Retinal pigment epithelial cell (primary cell): Measurements from ENCODE around the gene ABCC6.
"Not testable (repeated sequence)": the region's sequence is repeated elsewhere in the genome, so short reads cannot be mapped to it uniquely, and the experiment has no call there.

ENCODE experiments used
- DNase-seq: peaks from one replicate; pipeline ENCODE4 v3.0.0-alpha.2; 2010; ENCODE audit warnings: low read depth
- H3K4me3 ChIP-seq: 2 replicates; pipeline ENCODE4 v1.5.1; 2011; ENCODE audit warnings: mild to moderate bottlenecking, low read length, control low read depth, moderate library complexity
- TF ChIP-seq, protein P1 (sequence below): conservative IDR thresholded peaks from 2 replicates; pipeline ENCODE4 v1.5.1; 2011; ENCODE audit warnings: low read depth, low read length, control low read depth, inconsistent platforms

Gene ABCC6

DNA sequence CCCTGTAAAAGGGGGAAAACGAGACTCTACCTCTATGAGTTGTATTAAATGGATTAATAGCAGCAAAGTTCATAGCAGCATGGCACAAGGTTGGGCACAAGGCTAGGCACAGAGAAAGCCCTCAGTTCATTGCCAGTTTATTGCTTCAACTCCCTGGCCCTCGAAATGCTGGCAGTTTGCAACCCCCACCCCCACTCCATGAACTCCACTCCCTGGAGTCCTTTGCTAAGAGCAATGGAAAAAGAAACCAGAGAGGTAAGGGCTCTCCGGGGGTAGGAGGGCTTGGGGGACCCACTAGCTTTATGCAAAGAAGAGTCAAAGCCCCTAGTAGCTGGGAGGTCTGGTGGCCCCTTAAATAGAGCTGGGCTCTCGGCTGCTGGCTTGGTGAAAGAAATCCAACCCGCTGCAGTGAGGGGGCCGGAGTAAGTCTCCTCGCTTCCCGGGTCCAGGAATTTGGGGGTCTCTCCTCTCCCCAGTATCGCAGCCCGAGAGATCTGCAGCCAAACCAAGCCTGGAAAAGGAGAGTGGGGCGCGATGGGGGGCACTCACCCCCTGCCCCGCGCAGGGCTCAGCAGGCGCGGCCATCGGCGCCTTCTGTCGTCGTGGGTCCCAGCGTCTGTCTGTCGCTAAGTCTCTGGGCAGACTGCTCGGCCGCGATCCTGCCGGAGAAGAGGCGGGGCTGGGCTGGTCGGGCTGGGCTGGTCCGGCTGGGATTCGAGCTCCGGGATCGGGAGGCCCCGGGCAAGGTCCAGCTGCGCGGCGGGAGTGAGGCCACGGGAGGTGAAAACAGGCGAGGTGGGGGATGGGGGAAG, at the start of gene ABCC6:
Gene ABCC6, minus strand, starts transcription at position 645 of the 812 bp plus-strand sequence. Its CDS starts 60 bp downstream, at position 585.
- not testable (repeated sequence) for DNase-seq
- H3K4me3 ChIP-seq = peak within 1 kb of the TSS; percentile 39

DNA sequence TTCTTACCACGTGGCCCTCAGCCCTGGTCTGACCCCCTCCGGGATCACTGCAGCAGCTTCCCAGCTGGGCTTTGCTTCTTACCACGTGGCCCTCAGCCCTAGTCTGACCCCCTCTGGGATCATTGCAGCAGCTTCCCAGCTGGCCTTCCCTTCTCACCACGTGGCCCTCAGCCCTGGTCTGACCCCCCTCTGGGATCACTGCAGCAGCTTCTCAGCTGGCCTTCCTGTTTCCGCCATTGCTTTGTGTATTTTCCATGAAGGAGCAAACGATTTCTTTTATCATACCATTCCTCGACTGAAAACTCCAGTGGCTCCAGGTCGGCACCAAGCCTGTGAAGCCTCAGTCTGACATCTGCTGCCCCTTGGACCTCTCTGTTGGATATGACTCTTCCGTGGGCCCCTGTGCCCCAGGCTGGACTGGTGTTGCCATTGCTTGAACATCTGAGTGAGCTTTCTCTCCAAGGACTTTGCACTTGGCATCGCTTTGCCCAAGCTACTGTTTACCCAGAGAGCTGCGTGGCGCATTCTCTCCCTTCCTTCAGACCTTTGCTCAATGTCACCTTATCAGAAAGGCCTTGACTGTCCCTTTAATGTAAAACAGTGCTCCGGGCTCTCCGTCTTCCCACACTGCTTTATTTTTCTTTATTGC, 49.4 kb upstream of the ABCC6 start:
- DNase-seq, H3K4me3 ChIP-seq: not testable (repeated sequence)

DNA sequence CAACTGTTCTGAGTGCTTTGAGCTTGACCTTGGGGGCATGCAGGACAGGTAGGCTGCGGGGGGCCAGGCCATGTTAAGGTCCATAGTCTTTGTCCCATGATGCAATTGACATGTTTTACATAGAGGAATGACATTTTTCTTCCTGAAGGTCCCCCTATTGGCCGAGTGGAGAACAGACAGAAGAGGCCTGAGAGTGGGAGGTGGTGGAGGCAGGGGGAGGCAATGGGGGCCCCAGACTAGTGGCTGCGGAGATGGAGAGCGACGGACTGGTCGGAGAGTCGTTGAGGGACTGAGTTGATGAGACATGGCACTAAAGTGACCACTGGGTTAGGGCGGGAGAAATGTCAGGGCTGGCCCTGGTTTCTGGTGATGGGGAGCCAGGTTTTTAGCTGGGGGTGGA, 48.4 kb upstream of the ABCC6 start:
- H3K4me3 ChIP-seq, DNase-seq: not testable (repeated sequence)

DNA sequence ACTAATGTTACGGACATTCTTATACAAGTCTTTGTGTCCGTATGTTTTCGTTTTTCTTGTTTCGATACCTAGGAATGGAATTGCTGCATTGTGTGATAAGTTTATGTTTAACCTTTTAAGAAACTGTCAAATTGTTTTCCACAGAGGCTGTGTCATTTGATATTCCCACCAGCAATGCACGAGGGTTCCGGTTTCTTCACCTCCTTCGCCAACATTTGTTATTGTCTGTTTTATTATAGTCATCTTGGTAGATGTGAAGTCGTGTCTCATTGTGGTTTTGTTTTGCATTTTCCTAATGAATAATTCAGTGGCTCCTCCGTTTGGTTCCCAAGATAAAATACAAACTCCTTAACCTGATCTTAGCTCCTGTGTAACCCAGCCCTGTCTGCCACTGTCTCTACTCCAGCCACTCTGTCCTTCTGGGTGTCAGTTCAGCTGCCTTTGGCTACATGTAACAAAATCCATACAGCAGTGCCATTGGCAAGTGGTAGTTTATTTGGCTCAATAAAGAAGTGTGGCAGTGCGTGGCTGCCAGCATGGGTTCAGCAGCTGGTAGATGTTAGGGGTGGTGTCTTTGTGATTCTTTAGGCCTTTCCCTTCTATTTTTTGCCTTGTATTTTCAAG, 45.0 kb upstream of the ABCC6 start:
- H3K4me3 ChIP-seq, DNase-seq: not testable (repeated sequence)

DNA sequence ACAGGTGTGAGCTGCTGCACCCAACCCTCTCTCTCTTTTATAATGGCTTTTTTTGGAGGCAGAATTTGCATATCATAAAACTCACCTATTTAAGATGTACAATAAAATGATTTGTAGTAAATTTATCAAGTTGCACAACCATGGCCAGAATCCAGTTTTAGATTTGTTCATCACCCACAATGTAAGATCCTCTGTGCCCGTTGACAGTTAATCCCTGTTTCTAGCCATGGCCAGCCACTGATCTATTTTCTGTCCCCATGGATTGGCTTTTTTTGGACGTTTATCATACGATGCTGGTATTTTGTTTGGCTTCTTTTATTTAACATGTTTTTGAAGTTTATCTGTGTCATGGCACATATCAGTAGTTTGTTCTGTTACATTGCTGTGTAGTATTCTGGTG, 44.4 kb upstream of the ABCC6 start:
- not testable (repeated sequence) for DNase-seq

DNA sequence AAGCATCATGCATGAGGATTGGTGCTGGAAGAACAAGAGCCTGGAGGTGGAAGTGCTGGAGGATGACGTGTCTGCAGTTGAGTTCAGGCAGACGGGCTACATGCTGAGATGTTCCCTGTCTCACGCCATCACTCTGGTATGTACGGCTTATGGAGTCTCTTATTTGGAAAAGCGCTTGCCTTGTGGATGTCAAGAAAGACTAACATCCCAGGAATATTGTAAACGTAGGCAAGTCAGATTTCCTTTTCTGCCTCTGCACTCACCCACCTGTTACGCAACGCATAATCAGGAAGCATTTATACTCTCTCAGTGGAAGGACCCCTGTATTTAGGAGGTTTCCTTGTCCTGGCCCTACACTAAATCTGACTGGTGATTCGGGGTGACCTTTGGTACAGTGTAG, 41.8 kb upstream of the ABCC6 start:
- not testable (repeated sequence) for DNase-seq, H3K4me3 ChIP-seq

More for the DNA sequence above, 44.4 kb upstream of the ABCC6 start:
- not testable (repeated sequence) for H3K4me3 ChIP-seq

DNA sequence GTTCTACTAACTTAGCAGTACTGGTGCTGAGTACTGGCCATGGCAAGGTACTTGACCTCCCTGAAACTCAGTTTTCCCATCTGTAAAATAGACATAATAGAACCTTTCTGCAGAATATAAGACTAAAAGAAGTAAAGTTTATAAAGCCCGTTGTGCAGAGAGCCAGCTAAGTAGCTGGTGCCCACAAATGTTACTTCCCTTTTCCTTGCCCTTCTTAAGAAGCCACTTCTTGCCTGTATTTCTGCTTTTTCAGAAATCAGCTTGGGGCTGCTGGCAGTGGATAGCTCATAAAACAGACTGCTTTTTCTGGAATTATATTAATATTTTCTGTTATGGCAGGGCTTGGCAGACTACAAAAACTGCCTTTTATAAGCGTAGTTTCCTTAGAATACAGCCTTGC, 40.7 kb upstream of the ABCC6 start:
- DNase-seq, H3K4me3 ChIP-seq: not testable (repeated sequence)

DNA sequence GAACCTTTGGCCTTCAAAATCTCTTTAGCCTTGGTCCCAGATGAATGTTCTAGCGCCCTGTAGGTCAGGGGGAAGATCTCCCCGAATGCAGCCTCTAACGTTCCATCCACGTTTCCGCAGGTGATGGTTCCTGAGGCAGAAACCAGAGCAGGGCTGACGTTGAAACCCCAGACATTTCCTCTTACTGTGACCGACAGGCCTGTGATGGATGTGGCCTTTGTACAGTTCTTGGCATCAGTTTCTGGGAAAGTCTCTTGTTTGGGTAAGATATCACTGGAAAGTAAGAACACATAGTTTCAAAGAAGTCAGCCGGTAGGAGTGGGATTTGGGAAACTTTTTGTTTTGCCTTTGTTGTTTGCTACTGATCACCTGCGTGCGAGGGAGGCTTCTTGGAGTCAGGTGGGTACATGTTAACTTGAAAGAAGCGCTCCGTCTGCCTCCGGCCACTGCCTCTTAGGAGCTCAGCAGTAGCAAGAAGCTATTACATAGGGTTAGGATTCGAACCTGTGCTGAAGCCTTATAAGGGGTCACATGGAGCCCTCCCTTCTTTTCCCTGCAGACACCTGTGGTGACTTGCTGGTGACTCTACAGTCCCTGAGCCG, 39.8 kb upstream of the ABCC6 start:
- H3K4me3 ChIP-seq, DNase-seq: not testable (repeated sequence)

DNA sequence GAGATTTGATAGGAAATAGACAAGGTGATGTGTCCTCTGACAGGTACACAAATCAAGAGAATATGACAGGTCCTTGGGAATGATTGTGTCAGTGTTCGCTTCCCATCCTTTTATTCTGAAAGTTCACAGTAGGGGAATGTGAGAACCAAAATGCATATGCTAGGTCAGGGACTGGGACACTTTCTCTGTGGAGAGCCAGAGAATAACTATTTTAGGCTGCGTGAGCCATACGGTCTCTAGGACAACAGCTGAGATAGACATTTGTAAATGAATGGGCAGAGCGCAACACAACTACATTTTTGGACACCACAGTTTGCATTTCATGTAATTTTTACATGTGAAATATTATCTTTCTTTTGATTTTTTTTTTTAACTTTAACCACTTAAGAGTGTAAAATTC, 36.7 kb upstream of the ABCC6 start:
- DNase-seq, H3K4me3 ChIP-seq: not testable (repeated sequence)

DNA sequence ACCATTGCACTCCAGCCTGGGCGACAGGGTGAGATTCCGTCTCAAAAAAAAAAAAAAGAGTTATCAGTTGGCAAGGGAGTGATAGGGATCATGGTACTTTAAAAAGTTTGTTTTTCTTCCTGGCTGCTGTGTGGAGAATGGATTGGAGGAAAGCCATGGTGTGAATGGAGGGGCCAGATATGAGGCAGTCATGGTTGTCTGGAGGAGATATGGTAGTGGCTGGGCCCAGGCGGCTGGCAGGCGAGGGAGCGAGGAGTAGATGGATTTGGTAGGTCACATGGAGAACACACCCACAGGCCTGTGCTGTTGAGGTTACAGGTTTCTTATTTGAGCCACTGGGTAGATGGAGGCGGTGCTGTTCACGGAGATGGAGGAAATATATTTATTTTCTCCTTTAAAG, 35.5 kb upstream of the ABCC6 start:
- DNase-seq, H3K4me3 ChIP-seq: not testable (repeated sequence)

DNA sequence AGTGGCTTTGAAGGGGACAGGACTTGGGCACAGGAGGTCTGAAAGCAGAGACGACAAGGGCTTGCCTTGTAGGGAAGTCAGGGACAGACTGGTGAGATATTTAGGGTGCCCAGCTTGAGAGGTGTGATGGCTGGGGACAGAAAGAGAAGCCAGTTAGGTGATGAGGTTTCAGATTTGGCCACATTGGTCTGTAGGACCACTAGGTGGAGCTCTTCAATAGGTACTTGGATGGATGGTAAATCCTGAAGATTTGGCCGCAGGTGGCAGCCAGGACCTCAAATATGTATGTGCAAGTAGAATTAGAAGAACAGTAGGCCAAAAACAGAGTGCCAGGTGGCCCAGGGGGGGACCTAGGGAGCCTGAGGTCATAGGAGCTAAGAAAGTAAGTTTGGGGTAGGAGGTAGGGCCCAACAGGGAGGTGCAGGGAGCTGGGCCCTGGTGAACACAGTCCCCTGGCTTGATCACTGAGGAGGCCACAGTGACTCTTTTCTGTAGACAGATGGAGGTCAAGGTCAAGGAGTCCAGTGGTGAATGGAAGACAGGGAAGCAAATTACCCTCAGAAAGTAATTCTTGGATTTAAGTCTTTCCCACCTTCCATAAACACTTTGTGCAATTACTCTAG, 34.1 kb upstream of the ABCC6 start:
- TF ChIP-seq, protein P1, sequence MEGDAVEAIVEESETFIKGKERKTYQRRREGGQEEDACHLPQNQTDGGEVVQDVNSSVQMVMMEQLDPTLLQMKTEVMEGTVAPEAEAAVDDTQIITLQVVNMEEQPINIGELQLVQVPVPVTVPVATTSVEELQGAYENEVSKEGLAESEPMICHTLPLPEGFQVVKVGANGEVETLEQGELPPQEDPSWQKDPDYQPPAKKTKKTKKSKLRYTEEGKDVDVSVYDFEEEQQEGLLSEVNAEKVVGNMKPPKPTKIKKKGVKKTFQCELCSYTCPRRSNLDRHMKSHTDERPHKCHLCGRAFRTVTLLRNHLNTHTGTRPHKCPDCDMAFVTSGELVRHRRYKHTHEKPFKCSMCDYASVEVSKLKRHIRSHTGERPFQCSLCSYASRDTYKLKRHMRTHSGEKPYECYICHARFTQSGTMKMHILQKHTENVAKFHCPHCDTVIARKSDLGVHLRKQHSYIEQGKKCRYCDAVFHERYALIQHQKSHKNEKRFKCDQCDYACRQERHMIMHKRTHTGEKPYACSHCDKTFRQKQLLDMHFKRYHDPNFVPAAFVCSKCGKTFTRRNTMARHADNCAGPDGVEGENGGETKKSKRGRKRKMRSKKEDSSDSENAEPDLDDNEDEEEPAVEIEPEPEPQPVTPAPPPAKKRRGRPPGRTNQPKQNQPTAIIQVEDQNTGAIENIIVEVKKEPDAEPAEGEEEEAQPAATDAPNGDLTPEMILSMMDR = peak; percentile 26
- H3K4me3 ChIP-seq, DNase-seq: not testable (repeated sequence)

DNA sequence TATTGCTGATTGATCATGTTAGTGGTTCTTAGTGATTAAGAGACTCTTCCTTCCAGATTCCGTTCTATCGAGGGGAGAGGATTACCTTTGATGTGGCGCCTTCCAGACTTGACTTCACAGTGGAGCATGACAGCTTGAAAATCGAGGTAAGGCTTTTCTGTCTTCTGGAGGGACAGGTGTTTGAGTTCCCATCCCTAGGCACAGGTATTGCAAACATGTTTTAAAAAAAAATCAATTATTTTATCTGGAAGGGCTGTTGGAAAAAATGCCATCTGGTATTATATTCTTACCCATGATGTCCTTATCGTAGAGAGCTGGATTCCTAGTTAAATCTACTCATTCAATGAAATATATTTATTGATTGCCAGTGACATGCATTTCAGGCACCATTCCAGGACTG, 29.1 kb upstream of the ABCC6 start:
- DNase-seq, H3K4me3 ChIP-seq: not testable (repeated sequence)

DNA sequence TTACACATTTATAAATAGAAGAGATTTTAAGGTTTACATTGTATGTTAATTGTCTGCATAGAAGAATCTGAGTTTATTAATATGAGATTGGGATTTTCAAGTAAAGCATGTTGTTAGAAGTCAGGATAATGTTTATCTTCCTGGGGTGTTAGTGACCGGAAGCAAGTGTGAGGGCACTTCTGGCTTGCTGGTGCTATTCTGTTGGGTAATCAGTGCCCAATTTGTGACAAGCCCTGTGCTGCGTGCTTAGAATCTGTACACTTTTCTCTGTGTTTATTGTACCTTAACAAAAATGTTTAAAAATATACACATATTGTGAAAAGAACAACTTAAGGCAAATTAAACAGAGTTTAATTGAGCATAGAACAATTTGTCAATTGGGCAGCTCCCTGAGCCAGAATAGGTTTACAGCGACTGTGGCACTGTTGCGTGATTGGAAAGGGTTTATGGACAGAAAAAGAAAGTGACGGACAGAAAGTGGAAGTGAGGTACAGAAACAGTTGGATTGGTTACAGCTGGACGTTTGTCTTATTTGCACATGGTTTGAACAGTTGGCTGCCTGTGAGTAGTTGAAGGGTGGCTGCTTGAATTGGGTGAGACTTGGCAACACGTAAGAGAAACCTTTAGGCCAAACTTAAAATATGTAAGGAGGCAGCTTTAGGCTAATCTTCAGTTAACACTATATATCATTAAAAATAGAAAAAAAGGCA, 26.5 kb upstream of the ABCC6 start:
- not testable (repeated sequence) for DNase-seq

DNA sequence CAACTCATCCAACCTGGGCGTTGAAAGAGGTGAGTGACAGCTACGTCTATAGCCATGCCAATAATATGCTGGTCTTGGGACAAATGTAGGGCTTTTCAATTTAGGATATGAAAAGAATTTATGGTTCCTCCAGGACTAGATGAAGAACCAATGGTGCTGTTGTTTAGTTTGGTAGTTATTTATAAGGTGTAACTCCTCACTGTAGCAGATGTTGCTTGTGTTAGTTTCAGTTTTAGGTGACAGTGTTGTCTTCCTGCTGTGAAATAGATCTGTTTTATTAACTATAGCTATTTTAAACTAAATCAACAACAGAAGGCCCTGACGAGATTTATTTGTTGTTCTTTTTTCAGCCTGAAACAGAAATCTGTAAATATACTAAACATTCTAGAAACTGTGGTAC, 24.1 kb upstream of the ABCC6 start:
- not testable (repeated sequence) for H3K4me3 ChIP-seq, DNase-seq

More for the DNA sequence above, 26.5 kb upstream of the ABCC6 start:
- not testable (repeated sequence) for H3K4me3 ChIP-seq

DNA sequence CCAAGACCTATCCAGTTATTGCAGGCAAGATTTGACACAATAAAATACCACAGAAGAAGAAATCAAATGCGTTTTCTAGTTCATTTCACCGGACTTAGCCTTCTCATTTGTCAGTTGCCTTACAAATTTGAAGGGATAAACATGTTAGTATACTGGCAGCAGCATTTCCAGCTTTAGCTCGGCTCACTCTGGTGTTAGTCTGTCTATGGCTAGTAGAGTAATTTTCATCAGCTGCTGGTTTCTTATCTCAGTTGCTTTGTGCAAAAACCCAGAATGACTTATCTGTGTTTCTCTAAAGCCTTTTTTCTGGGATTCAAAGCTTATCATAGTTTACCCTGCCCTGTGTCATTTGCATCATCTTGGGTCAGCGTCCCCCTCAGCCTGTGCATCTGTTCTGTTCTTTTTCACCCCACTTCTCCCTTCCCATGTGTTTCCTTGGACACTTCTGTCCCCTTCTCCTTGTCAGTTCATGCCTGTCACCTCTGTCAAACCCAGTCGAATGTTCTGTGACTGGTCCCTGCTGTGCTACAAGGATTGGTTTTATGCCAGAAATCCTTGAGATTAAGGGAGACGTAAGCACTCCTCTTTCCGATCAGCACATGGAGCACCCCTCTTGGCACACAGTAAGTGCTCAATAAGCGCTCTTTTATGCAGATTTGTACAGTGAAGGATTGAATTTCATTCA, 23.4 kb upstream of the ABCC6 start:
- DNase-seq, H3K4me3 ChIP-seq: not testable (repeated sequence)

DNA sequence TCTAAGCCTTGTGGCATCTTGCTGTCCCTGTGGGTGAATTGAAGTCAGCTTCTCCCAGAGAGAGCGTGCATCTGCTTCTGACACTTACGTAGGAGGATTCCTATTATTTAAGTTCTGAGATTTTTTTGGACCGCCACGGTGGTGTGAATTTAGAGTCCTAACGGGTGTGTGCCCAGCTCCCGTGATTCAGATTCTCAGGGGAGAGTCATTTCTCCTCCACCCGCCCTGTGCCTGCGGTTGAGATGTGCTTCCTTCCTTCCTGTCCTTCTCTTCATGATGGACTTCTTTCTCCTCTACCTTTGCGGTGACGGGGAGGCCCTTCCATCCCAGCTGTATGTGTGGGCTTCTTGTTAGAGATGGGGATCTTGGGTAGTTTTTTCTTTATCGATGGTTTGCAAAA, 20.6 kb upstream of the ABCC6 start:
- DNase-seq = not testable (repeated sequence)

DNA sequence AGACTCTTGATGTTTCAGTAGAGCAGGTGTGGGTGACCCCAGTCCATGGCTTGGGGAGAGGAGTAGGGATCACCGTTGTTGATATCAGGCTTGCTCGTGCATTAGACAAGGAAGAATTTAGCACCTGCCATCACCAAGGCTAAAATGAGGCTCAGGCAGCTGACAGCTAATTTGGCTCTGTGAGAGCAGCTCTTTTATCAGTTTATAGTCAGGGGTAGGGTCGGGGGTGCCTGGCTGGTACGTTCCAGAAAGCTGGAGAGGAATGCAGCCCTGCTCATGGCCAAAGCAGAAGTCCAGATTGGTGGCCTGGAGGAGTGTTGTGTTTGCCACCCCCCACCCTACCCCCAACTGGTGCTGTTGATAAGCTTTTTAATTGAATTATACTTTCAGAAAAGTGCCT, 17.4 kb upstream of the ABCC6 start:
- DNase-seq, H3K4me3 ChIP-seq: not testable (repeated sequence)

More for the DNA sequence above, 20.6 kb upstream of the ABCC6 start:
- not testable (repeated sequence) for H3K4me3 ChIP-seq
